Right kidney (tissue), 1 donor: Measurements from ENCODE around the gene OPRD1.

Experiments used
- DNase-seq: peaks from one replicate; pipeline ENCODE4 v3.0.0-alpha.2; 2016

Gene OPRD1

DNA sequence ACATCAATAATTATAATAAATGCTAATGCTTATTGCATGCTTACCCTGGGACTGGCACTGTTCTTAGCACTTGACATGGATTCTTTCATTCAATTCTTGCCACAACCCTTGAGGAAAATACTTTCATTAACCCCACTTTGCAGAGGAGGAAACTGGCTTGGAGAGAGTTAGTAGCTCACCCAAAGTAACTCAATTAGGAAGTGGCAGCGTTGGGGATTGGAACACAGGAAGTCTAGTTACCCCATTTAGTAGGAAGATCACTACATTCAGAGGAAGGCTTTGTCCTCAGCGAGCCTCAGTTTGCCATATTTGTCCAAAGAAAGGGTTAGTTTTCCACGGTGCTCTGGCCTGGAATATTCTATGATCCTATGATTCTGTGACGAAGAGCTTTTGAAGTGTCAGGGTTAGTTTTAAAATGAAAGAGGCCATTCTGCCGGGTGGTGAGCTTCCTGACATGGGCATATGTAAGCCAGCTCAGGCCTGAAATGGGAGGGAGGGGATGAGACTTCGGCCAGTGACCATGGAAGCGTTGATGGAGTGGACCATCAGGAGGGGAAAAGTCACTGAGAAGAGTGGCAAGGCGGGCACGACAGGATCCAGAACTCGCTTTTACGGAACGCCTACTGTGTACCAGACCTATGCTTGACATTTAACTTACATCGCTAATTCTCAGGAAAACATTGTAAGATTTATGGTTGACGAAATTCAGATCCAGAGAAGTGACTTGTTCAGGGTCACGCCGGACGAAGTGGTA lies 74.2 kb downstream of the OPRD1 start:
- no peak for DNase-seq

- peak; percentile 74 for DNase-seq
These were observed 74.9 kb downstream of the OPRD1 start for GRCh38 chr1:28886731-28887418.

GRCh38 chr1:28887419-28887834 lies 75.5 kb downstream of the OPRD1 start:
- DNase-seq, result no peak

DNA sequence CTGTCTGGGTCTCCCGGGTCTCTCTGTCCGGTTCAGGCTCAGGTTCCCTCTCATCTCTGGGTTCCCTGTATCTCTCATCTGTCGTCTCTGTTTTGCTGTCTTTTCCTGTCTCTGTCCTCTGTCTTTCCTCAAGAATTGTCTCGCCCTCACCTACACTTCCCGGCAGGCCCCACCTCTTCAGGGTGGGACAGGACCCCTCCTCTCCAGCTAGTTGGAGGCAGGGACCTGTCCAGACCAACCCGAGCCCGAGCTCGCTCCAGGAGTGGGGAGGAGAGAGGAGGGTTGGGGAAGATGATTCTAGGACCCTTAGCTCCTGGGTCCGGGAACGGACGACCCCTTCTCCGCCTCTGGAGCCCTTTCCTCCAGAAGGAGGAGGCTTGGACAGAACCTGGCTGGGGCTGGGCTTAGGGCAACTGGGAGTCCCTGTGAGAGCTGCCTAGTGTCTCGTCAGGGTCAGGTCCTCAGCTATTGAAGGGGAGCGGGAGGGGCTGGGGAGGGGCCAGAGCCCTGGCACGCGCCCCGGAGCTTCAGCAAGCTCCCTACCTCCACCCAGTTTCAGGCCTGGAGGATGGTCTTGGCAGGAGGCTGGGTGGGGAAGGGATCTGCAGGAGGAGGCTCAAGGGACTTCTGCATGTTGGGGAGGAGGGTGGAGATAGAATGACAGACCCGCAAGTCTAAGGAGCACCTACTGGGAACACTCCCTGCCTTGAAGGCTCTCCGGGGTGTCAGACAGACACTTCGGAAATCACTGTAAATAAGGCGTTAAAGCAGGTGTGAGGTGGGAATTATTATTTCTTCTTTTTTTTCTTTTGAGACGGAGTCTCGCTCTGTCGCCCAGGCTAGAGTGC lies 76.1 kb downstream of the OPRD1 start:
- peak; percentile 70 for DNase-seq

GRCh38 chr1:28888915-28889314 lies 76.9 kb downstream of the OPRD1 start:
- DNase-seq, result no peak

GRCh38 chr1:28889357-28889756 lies 77.4 kb downstream of the OPRD1 start:
- no peak for DNase-seq

GRCh38 chr1:28890435-28890834 lies 78.5 kb downstream of the OPRD1 start:
- no peak for DNase-seq

DNA sequence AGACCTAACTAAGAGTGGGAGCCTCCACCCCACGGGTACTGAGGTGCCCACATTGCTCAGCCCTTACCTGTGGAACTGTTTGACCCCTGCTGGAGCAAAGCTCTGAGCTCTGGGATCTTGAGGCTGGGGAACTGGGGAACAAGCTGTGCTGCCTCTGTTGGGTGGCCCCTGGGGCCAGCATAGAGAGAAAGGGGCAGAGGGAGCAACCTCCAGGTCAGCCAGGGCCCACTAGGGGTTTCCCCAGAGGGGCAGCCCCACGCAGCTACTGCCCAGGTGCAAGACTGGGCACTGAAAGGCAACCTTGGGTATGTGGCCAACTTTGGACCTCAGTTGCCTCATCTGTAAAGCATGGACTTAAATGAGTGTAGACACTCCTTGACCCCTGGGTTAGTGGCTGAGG lies 78.9 kb downstream of the OPRD1 start:
- DNase-seq, result no peak

DNA sequence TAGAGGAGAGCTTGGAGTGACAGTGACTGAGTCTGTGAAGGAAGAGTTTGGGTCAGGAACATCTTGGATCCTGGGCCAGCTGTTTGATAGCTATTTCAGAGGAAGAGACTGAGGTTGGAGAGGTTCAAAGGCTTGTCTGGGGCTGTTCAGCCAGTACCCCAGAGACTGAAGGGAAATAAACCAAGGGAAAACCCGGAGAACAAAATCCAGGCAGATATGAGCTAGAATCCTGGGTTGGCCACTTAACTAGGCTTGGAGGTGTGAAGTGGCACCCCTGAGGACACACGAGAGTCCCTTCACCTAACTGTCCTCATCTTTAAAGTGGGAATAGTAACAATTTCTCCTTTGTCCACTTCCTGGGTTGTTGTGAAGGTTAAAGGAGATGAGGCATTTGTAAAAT lies 79.3 kb downstream of the OPRD1 start:
- DNase-seq, result no peak

DNA sequence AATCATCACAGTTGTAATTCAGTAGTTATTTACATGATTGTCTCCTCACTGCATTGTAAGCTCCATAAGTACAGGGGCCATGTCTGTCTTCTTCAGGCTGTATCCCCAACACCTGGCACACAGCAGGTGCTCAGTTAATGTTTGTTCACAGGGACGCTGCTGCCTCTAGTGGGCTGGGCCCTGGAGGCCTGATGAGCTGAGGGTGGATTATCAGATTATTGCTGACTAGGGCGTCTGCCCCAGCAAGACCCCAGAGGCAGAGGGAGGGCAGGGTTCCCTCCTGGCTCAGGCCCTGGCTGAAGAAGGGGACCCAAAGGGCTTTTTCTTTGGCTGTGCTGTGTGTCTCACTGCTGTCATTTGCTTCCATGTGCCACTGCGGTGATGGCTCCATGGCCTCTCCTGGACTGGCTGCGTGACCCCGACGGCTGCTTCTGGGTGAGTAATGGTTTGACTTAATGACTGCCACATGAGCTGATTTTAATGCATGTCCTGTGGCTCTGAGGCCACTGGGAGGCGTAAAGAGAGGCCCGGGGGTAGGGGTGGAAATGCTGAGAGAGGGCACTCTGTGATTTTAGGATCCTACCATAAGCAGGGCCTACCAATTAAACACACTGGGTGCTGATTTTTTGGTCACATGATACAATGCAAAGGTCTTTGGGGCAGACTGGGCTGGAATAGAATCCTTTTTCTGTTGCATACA lies 81.6 kb downstream of the OPRD1 start:
- no peak for DNase-seq

DNA sequence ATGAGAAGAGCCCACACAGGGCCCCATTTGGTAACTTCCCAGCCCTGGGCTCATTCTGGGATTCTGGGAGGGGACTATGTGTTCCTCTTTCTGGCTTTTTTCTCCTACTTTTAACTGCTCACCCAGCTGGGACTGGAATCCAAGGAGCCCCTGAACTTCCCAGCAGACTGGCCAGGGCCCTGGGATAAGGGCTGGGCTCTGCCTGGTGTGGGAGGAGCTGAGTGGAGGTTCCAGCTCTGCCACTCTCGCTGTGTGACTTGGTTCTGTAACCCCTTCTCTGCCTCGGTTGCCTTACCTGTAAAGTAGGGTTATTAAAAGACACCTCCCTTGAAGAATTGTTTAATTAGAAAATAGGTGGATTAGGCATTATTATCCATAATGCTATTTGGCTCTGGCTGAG lies 82.8 kb downstream of the OPRD1 start:
- no peak for DNase-seq

GRCh38 chr1:28895896-28896608 lies 84.1 kb downstream of the OPRD1 start:
- no peak for DNase-seq

- no peak for DNase-seq
These were observed 84.6 kb downstream of the OPRD1 start for GRCh38 chr1:28896609-28896986.

DNA sequence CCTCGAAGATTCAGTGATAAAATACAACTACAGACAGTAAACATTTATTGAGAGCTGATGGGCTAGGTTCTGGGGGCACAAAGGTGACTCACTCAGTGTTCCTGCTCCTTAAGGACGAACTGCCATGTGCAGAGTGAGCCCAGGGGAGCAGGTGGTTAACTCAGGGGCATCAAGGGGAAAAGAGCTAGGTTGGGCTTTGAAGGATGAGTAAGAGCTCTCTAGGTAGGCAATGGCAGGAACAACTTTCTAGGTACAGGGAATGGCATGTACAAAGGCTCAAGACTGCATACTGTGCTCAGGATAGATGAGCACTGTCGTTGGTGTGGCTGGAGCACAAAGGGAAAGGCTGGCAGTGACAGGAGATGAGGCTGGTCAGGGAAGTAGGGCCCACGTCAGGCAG lies 85.8 kb downstream of the OPRD1 start:
- DNase-seq, result no peak

DNA sequence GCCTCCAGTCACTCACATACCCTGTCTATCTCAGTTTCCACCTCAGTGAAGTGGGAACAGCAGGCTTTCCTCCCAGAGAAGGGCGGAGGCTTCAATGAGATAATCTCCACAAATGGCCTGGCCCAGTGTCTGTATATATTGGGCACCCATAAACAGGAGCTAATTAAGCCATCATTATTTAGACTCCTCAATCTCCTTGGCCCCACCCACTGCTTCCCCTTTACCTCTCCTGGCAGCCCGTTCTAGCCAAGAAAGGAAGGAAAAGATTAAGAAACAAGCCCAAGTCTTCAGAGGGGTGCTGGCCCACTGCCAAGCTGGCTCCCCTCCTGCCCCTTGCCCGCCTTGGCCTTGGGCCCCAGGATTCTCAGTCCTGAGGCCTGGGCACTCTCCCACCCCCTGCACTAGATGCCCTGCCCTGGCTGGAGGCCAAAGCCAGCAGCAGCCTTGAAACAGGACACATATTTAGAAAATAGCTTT lies 86.5 kb downstream of the OPRD1 start:
- DNase-seq, result no peak

- no peak for DNase-seq
These were observed 87.3 kb downstream of the OPRD1 start for GRCh38 chr1:28899267-28899666.

DNA sequence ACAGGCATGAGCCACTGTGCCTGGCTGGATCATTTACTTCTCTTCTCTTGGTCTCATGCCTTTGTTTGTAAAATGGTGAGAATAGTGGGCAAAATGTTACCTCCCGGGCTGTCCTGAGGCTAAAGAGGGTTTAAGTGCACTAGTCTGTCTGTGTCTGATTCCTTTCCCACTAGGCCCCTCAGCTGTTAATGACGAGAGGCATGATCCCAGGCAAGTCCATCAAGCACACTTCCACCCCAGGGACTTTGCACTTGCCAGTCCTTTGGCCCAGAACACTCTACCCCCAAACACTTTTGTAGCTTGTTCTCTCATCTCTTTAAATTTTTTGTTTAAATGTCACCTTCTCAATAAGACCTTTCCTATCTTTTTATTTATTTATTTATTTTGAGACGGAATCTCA lies 88.6 kb downstream of the OPRD1 start:
- no peak for DNase-seq

- DNase-seq, result no peak
These were observed 90.8 kb downstream of the OPRD1 start for GRCh38 chr1:28902738-28903137.

DNA sequence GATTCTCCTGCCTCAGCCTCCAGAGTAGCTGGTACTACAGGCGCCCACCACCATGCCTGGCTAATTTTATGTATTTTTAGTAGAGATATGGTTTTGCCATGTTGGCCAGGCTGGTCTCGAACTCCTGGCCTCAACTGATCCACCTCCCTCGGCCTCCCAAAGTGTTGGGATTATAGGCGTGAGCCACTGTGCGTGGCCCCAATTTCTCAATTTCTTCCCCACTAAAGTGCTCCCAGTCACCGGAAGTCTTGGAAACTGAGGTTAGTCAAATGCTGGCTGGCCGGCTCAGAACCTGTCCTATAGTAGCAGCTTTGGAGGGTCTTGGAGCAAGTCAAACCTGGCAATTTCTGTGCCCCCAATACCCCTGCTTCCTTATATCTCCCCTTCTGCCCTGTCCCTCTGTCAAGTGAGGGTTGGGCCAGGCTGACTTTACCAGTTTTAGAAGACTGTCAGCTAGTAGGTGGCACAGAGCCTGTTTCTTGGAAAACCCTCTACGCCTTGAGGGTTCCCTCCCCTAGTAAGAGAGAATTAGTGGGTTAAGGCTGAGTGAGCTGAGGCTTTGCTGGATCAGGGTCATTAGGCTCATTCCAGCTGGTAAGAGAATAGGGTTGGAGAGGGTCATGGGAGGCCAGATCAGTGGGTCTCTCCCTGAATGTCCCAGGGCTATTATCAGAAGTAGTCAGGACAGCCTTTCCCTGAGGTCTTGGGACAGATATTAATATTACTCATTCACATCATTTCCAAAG lies 94.1 kb downstream of the OPRD1 start:
- peak; percentile 25 for DNase-seq

DNA sequence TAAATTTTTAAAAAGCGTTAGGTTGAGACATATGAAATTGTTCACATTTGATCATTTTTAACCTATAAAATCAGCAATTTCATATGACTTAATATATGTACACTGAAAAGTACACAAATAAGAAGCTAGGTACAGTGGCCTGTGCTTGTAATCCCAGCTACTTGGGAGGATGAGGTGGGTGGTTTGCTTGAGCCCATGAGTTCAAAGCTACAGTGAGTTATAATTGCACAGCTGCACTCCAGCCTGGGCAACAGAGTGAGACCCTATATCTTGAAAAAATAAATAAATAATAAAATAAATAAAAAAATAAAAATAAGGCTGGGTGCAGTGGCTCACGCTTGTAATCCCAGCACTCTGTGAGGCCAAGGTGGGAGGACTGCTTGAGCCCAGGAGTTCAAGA lies 97.2 kb downstream of the OPRD1 start:
- no peak for DNase-seq
